Activated naive CD4-positive, alpha-beta T cell (primary cell): ENCODE data around the gene GCK.

ENCODE experiments used
- DNase-seq, 4 experiments: peaks; one replicate each; lab custom pipeline; 2025; lab: John Stamatoyannopoulos, UW

The GCK gene

GRCh38 chr7:44117801-44118429 lies 71.3 kb downstream of the GCK start:
- no peak for DNase-seq

GRCh38 chr7:44116789-44117666 lies 72.2 kb downstream of the GCK start:
- no peak for DNase-seq

DNA sequence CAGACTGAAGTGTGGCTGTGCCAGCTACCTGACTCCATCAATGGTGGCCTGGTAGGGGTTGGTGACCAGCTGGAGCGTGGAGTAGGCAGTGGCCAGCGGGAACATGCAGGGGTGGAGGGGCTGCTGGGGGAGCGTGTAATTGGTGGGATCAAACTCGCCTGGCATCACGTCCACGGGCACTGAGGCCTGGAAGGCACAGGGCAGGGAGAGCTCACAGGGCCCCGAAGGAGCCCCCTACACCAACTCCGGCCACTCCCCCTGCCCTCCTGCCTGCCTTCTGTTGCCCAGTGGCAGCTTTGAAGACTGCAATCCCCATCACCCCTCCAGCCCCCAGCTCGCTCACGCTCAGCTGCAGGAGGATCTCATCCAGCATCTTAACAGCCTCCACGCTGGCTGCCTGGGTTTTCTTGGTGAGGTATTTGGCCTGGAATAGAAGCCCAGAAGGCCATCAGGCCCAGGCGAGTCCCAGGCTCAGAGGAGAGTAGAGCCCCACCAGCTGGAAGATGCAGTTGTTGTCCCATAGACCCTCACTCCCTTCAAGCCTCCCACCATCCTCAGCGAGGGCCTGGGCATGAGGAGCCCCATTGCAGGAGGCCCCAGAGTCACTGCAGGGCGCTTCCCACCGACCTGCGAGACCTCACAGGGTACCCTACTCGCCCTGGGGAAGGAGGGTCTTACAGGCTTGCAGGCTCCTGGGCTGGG lies 73.0 kb downstream of the GCK start:
- no peak for DNase-seq

DNA sequence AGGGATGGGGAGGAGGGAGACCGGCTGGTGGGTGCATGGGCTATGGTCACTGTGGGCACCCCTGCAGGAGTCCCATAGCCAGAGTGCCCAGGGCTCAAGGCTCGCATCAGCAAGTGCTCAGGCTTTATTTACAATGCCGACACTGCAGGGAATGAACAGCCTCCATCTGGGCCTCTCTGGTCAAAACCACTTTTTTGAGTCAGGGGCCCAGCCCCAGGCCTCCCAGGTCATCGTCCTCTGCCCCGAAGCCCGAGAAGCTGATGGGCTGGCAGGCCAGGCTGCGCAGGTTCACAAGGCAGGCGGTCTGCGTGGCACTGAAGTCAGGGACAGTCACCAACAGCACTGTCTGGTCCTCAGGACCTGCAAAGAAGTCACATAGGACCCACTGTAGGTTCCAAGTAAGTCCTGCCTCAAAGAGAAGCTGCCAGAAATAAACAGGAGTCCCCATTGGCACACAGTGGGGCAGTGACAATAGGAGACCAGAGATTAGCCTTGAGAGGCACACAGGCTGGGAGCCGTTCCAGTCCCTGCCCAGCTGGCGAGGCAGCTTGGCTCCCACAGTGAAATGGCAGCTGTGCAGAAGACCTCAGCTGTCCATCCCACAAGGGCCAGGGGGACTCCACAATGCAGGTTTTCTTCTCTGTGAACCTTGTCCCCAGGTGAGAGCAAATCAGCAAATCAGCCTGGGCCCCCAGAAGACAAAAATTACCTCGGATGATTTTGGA lies 74.5 kb downstream of the GCK start:
- no peak for DNase-seq

DNA sequence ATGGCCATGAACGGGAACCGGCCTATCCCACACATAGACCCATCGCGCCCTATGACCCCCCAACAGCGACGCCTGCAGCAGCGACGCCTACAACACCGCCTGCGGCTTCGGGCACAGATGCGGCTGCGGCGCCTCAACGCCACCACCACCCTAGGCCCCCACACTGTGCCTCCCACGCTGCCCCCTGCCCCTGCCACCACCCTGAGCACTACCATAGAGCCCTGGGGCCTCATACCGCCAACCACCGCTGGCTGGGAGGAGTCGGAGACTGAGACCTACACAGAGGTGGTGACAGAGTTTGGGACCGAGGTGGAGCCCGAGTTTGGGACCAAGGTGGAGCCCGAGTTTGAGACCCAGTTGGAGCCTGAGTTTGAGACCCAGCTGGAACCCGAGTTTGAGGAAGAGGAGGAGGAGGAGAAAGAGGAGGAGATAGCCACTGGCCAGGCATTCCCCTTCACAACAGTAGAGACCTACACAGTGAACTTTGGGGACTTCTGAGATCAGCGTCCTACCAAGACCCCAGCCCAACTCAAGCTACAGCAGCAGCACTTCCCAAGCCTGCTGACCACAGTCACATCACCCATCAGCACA lies 75.4 kb downstream of the GCK start:
- DNase-seq, result no peak

DNA sequence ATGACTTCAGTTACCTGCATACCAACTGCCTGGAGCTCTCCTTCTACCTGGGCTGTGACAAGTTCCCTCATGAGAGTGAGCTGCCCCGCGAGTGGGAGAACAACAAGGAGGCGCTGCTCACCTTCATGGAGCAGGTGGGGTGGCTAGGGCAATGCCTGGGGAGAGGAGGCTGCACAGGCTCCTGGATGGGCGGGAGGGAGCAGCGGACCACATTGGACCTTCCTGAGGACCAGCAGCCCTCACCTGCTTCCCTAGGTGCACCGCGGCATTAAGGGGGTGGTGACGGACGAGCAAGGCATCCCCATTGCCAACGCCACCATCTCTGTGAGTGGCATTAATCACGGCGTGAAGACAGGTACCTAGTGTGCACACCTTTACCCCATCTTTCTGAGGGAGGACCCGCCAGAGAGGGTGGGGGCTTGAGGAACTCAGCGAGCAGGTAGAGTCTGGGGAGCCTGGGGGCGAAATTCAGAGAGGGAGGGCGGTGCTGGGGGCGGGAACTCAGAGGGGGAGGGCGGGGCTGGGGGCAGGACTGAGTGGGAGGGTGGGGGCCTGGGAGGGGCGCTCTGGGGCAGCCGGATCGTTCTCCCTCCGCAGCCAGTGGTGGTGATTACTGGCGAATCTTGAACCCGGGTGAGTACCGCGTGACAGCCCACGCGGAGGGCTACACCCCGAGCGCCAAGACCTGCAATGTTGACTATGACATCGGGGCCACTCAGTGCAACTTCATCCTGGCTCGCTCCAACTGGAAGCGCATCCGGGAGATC lies 76.1 kb downstream of the GCK start:
- DNase-seq, result no peak

DNA sequence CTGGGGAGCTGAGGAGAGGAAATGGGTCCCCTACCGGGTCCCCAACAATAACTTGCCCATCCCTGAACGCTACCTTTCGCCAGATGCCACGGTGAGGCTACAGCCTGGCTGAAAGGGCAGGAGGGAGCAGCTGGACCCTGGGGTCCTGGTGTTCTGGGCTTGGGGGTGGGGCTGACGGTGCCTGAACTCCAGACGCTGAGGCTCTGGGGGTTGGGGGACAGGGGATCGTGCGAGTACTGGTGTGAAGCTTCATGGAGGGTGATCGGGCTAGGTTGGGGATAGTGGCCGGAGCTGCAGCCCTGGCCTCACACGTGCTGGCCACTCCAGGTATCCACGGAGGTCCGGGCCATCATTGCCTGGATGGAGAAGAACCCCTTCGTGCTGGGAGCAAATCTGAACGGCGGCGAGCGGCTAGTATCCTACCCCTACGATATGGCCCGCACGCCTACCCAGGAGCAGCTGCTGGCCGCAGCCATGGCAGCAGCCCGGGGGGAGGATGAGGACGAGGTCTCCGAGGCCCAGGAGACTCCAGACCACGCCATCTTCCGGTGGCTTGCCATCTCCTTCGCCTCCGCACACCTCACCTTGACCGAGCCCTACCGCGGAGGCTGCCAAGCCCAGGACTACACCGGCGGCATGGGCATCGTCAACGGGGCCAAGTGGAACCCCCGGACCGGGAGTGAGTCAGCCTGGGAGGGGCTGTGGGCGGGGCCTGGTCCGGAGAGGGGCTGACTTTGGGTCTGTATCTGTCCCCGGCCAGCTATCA lies 76.8 kb downstream of the GCK start:
- DNase-seq, result no peak

GRCh38 chr7:44111761-44112160 lies 77.5 kb downstream of the GCK start:
- DNase-seq, result no peak

- no peak for DNase-seq
Observed at GRCh38 chr7:44110719-44111635, 78.3 kb downstream of the GCK start.

DNA sequence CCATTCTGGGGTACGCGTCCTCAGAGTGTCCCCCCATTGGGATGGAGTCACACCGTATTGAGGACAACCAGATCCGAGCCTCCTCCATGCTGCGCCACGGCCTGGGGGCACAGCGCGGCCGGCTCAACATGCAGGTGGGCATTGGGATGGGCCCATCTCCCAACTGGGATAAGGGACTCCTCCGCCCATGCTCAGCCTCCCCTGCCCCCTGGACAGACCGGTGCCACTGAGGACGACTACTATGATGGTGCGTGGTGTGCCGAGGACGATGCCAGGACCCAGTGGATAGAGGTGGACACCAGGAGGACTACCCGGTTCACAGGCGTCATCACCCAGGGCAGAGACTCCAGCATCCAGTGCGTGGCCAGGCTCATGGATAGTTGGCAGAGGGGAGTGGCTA lies 79.2 kb downstream of the GCK start:
- no peak for DNase-seq

DNA sequence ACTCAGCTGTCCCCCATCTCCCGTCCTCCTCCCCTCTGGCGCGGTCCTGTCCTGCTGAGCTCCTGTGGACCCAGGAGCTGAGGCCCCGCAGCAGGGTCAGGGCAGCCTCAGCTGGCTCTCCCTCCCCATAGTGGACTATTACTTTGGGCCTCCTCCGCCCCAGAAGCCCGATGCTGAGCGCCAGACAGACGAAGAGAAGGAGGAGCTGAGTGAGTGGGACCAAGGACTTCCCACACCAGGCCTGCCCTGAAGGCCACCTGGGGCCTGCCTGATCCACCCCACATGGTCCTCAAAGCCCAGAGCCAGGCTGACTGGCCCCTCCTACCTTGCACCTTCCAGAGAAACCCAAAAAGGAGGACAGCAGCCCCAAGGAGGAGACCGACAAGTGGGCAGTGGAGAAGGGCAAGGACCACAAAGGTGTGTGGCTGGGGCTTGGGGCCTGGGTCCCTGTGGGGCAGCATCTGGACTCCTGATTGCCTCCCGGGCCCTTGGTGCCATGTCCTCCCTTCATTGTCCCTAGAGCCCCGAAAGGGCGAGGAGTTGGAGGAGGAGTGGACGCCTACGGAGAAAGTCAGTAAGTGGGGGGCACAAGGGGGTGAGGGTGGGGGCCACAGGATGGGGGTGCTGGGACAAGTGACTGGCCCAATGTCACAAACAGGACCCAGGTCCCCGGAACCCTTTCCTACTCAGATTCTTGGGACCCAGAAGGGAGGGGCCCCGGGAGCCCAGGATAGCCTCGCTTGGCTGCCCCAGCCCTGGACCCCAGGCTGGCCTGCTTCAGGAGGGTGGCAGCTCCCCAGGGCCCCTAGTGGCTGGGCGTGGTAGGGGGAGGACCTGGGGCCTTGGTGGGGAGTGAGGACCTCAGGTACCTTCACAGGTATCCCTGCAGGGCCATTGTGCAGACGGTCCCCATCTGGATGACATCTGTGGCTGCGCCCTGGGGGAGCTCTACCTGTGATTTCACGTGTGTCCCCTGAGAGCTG lies 80.2 kb downstream of the GCK start:
- DNase-seq, result no peak

- DNase-seq, result no peak
Observed at GRCh38 chr7:44107961-44108767, 81.1 kb downstream of the GCK start.

GRCh38 chr7:44107116-44107960 lies 81.9 kb downstream of the GCK start:
- DNase-seq, result no peak

GRCh38 chr7:44106311-44107065 lies 82.8 kb downstream of the GCK start:
- DNase-seq, result no peak

DNA sequence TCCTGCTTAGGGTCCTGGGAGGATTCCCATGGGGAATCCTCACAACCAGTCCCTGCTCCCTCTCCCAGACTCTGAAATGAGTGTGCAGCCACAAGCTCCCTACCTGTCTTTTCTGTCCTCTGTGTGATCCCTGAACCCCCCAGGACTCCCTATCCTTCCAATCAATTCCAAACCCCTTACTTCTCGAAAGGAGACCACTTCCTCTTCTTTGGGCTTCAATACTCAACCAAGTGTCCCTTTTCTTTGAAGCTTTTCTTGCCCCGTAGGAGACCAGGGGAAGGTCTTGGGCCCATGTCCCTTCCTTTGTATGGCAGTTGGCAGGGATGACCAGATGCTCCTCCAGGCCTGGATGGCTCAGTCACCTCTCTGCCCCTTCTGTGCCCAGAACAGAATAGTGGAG lies 83.4 kb downstream of the GCK start:
- no peak for DNase-seq
